Kidney capillary endothelial cell (primary cell): ENCODE data around the gene E2F4.
A peak's percentile ranks its signal among the peaks of the same experiment; 100 is the strongest.

ENCODE experiments used
- DNase-seq: peaks from one replicate; pipeline ENCODE4 v3.0.0-alpha.2; 2018; ENCODE audit warnings: low spot score

E2F4 gene

GRCh38 chr16:67235816-67236562 lies 44.0 kb downstream of the E2F4 start:
- DNase-seq = no peak

GRCh38 chr16:67236563-67237395 lies 44.8 kb downstream of the E2F4 start:
- DNase-seq = peak; percentile 68

GRCh38 chr16:67237396-67238277 lies 45.7 kb downstream of the E2F4 start:
- no peak for DNase-seq

- no peak for DNase-seq
Observed at GRCh38 chr16:67238278-67238575, 46.3 kb downstream of the E2F4 start.

- no peak for DNase-seq
Observed at GRCh38 chr16:67238806-67239470, 47.0 kb downstream of the E2F4 start.

- no peak for DNase-seq
Observed at GRCh38 chr16:67240506-67240905, 48.6 kb downstream of the E2F4 start.

- DNase-seq = peak; percentile 55
Observed at GRCh38 chr16:67241008-67241900, 49.3 kb downstream of the E2F4 start.

- DNase-seq = no peak
Observed at GRCh38 chr16:67242138-67242730, 50.3 kb downstream of the E2F4 start.

GRCh38 chr16:67243481-67243880 lies 51.5 kb downstream of the E2F4 start:
- no peak for DNase-seq

- peak; percentile 97 for DNase-seq
Observed at GRCh38 chr16:67244387-67245185, 52.6 kb downstream of the E2F4 start.

- DNase-seq = no peak
Observed at GRCh38 chr16:67245186-67245585, 53.2 kb downstream of the E2F4 start.

- DNase-seq = peak; percentile 75
Observed at GRCh38 chr16:67245674-67246080, 53.7 kb downstream of the E2F4 start.

- peak; percentile 82 for DNase-seq
Observed at GRCh38 chr16:67246081-67246755, 54.3 kb downstream of the E2F4 start.

- DNase-seq = no peak
Observed at GRCh38 chr16:67246756-67247191, 54.8 kb downstream of the E2F4 start.

GRCh38 chr16:67247192-67248072 lies 55.5 kb downstream of the E2F4 start, which contains the start of gene FHOD1:
Gene FHOD1, minus strand, starts transcription at chr16:67247481. Its CDS starts 71 bp downstream, at chr16:67247410.
- peak; percentile 95 for DNase-seq

- DNase-seq = no peak
Observed at GRCh38 chr16:67248073-67248400, 56.1 kb downstream of the E2F4 start.
